ENCODE results near the gene CPNE6.
"Not testable (repeated sequence)": the region's sequence is repeated elsewhere in the genome, so short reads cannot be mapped to it uniquely, and the experiment has no call there.

CPNE6 gene

GRCh38 chr14:24102357-24103048 is 31.1 kb downstream of the CPNE6 start:
- no peak for DNase-seq (ENCODE audit: extremely low read depth, insufficient read length)
- Histone ChIP-seq H3K4me3 (replicated peaks; ENCODE audit: low read depth, low read length) (no peak overlapping the region), H3K27me3 (replicated peaks; ENCODE audit: control insufficient read depth, insufficient read depth, low read length) (no peaks in the 10 kb centered on the region), H3K36me3 (ENCODE audit: control insufficient read depth, insufficient read depth, low read length) (peaks cover 37% of the 10 kb centered on the region)
- no peak for TF ChIP-seq CTCF (IDR thresholded peaks at IDR 0.05; ENCODE audit: insufficient read depth, low read length, poor library complexity, severe bottlenecking)

- no peak for DNase-seq (ENCODE audit: extremely low read depth, insufficient read length)
- Histone ChIP-seq H3K27me3 (replicated peaks; ENCODE audit: control insufficient read depth, insufficient read depth, low read length) (no peaks in the 10 kb centered on the region), H3K4me3 (replicated peaks; ENCODE audit: low read depth, low read length) (no peak overlapping the region), H3K36me3 (ENCODE audit: control insufficient read depth, insufficient read depth, low read length) (peaks cover 32% of the 10 kb centered on the region)
- no peak for TF ChIP-seq CTCF (IDR thresholded peaks at IDR 0.05; ENCODE audit: insufficient read depth, low read length, poor library complexity, severe bottlenecking)
Measured at GRCh38 chr14:24103451-24103850, 32.1 kb downstream of the CPNE6 start.

- peaks cover 12% of the 10 kb centered on the region for H3K36me3 ChIP-seq (ENCODE audit: control insufficient read depth, insufficient read depth, low read length)
- not testable (repeated sequence) for DNase-seq (ENCODE audit: extremely low read depth, insufficient read length)
Measured at GRCh38 chr14:24105609-24106239, 34.4 kb downstream of the CPNE6 start.

GRCh38 chr14:24106672-24107271 is 35.4 kb downstream of the CPNE6 start:
- no peak overlapping the region for H3K4me3 ChIP-seq (replicated peaks; ENCODE audit: low read depth, low read length)
- TF ChIP-seq CTCF (IDR thresholded peaks at IDR 0.05; ENCODE audit: insufficient read depth, low read length, poor library complexity, severe bottlenecking): no peak
- DNase-seq (ENCODE audit: extremely low read depth, insufficient read length): no peak
- peaks cover 12% of the 10 kb centered on the region for H3K36me3 ChIP-seq (ENCODE audit: control insufficient read depth, insufficient read depth, low read length)
- no peaks in the 10 kb centered on the region for H3K27me3 ChIP-seq (replicated peaks; ENCODE audit: control insufficient read depth, insufficient read depth, low read length)

More at GRCh38 chr14:24105609-24106239, 34.4 kb downstream of the CPNE6 start:
- H3K4me3 ChIP-seq (replicated peaks; ENCODE audit: low read depth, low read length); H3K27me3 ChIP-seq (replicated peaks; ENCODE audit: control insufficient read depth, insufficient read depth, low read length): not testable (repeated sequence)

GRCh38 chr14:24108336-24108874 is 37.0 kb downstream of the CPNE6 start:
- no peak overlapping the region for H3K4me3 ChIP-seq (replicated peaks; ENCODE audit: low read depth, low read length)
- H3K27me3 ChIP-seq (replicated peaks; ENCODE audit: control insufficient read depth, insufficient read depth, low read length): no peaks in the 10 kb centered on the region
- TF ChIP-seq CTCF (IDR thresholded peaks at IDR 0.05; ENCODE audit: insufficient read depth, low read length, poor library complexity, severe bottlenecking): no peak
- no peak for DNase-seq (ENCODE audit: extremely low read depth, insufficient read length)
- H3K36me3 ChIP-seq (ENCODE audit: control insufficient read depth, insufficient read depth, low read length): peaks cover 3% of the 10 kb centered on the region

GRCh38 chr14:24110060-24110459 is 38.7 kb downstream of the CPNE6 start:
- H3K27me3 ChIP-seq (replicated peaks; ENCODE audit: control insufficient read depth, insufficient read depth, low read length): no peaks in the 10 kb centered on the region
- H3K36me3 ChIP-seq (ENCODE audit: control insufficient read depth, insufficient read depth, low read length): no peaks in the 10 kb centered on the region
- no peak for TF ChIP-seq CTCF (IDR thresholded peaks at IDR 0.05; ENCODE audit: insufficient read depth, low read length, poor library complexity, severe bottlenecking)
- no peak overlapping the region for H3K4me3 ChIP-seq (replicated peaks; ENCODE audit: low read depth, low read length)
- DNase-seq (ENCODE audit: extremely low read depth, insufficient read length): no peak
